Measurements from ENCODE around the gene WNT1. TPM values are rescaled to one million over a fixed set of nuclear protein-coding genes. Genes with fewer than 3 reads are reported as not detected.

Gene WNT1
- total and polyA plus RNA-seq, 9 of the 15 experiments (the other 6 are each of a cell fraction or from before 2014, with no cell fraction given): not detected

GRCh38 chr12:49018261-49019119, 40.4 kb downstream of the WNT1 start, which contains the start of gene PRKAG1 (continued):
- TF ChIP-seq ZNF518B (CRISPR knock-in tag; IDR thresholded peaks at IDR 0.05) (no peak), RAD21 (CRISPR knock-in tag; conservative IDR thresholded peaks at IDR 0.05 in 1 of 2, IDR thresholded peaks at IDR 0.05 in 1 of 2) (peak; percentile 26 to 27; a peak in 3 of 4 replicates), TFAM (CRISPR knock-in tag; conservative IDR thresholded peaks at IDR 0.05) (no peak), CCNT2 (IDR thresholded peaks at IDR 0.05; ENCODE audit: borderline replicate concordance, extremely low read depth, insufficient read length, low read depth, low read length) (peak; percentile 85), CLOCK (CRISPR knock-in tag; IDR thresholded peaks at IDR 0.05; ENCODE audit: borderline replicate concordance) (no peak), SOX6 (IDR thresholded peaks at IDR 0.05) (peak; percentile 45; the same call in 1 of the 2 replicates), STAT6 (CRISPR knock-in tag; IDR thresholded peaks at IDR 0.05) (no peak), CXXC5 (CRISPR knock-in tag; IDR thresholded peaks at IDR 0.05) (peak; percentile 92), NUFIP1 (IDR thresholded peaks at IDR 0.05; ENCODE audit: partially characterized antibody) (no peak), SMAD2 (IDR thresholded peaks at IDR 0.05; ENCODE audit: low read depth, low read length) (no peak), KDM1A (IDR thresholded peaks at IDR 0.05) (no peak), ASH1L (IDR thresholded peaks at IDR 0.05; ENCODE audit: borderline replicate concordance, low read depth, partially characterized antibody) (no peak), ZBTB7A (IDR thresholded peaks at IDR 0.05; ENCODE audit: borderline replicate concordance, control insufficient read depth, low read depth, low read length) (peak; percentile 77; the same call in 1 of the 2 replicates), GTF2A2 (tag; IDR thresholded peaks at IDR 0.05) (no peak)

Measured in K562 (cell line).